HG02970 (cell line): ENCODE data around the gene ILKAP.
"Not testable (repeated sequence)": the region's sequence is repeated elsewhere in the genome, so short reads cannot be mapped to it uniquely, and the experiment has no call there.

Experiments used
- ATAC-seq: cut with Tn5 transposase; IDR thresholded peaks from one replicate; pipeline ENCODE4 v1.9.1; 2021; ENCODE audit warnings: mild to moderate bottlenecking, moderate library complexity, moderate number of reproducible peaks; ENCODE audit not compliant: unreplicated experiment, low FRiP score

ILKAP gene

DNA sequence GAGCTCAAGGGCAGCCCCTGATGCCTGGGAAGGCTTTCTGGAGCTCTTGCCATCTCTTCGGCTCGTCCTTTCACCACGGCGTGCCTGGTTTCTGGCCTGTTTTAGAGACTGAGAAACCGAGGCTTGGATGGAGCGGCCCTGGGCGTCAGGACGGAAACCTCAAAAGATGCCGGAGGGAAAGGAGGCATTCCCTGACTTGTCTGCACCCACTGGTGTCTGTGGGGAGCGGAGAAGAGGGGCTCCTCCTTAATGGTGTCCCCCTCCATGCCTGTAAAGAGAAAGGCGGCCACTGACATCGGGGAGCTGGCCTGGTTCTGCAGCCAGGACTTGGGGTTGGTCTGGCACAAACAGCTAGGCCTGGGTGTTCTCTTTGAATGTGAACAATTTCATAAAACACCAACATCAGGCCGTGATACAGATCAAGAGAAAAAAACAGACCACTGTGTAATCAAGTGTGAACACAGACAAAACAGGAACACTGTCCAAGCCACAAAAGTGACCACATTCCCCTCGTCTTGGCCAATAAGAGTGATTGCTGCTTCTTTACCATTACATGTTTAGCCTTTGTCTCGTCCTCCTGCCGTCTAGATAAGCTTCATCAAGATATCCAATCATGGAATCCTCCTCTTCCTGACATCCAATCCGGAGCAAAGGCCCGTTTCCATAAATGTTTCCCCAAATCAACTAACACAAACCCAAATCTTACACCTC is 633 bp upstream of the ILKAP start:
- ATAC-seq: no peak

DNA sequence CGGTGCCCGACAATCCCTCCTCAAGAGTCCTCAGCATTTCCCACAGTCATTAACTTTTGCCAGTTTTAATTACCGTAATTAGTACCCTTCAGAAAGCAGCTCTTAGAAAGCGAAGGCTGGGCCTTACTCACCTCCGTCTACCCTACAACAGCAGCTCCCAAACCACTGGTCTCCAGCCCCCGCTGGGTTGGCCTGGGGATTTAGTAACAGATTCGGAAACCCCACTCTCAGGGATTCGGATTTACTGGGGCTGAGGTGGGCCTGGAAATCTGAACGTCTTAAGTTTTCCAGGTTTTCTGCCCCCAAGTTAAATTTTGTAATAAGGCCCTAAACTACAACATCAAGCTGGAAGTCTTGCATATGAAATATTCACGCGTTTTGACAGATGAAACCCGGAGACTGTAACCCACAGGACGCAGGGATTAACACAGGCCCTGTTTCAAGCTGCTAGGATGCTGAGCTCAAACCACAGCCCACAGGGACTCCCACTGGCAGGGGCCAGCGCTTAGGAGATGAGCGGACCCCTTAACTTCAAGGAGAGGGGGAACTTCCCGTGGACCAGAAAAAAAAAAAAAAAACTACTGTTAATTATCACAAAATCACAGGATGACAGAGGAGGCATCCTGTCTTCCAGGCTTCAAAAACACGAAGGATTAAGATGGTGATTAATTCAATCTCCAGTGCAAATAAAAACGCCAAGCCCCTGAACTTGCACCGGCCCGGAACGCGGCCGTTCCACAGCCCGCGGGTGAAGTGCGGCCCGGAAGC is 985 bp downstream of the ILKAP start:
- no peak for ATAC-seq

DNA sequence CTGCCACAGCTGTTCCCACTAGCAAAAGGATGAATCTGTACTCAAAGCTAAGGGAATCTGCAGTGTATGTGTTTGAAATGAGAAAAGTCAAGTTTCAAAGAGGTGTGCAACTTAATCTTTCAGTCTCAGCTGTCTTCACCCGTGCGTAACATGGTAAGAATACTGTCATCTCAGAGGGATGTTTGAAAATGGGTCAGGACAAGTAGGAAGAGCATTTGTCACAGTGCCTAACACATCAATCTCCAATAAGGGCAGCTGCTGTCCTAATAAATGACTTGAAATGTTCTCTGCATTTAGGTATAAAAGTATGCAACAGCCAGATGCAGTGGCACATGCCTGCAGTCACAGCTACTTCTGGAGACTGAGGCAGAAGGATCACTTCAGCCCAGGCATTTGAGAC is 13.1 kb downstream of the ILKAP start:
- no peak for ATAC-seq

DNA sequence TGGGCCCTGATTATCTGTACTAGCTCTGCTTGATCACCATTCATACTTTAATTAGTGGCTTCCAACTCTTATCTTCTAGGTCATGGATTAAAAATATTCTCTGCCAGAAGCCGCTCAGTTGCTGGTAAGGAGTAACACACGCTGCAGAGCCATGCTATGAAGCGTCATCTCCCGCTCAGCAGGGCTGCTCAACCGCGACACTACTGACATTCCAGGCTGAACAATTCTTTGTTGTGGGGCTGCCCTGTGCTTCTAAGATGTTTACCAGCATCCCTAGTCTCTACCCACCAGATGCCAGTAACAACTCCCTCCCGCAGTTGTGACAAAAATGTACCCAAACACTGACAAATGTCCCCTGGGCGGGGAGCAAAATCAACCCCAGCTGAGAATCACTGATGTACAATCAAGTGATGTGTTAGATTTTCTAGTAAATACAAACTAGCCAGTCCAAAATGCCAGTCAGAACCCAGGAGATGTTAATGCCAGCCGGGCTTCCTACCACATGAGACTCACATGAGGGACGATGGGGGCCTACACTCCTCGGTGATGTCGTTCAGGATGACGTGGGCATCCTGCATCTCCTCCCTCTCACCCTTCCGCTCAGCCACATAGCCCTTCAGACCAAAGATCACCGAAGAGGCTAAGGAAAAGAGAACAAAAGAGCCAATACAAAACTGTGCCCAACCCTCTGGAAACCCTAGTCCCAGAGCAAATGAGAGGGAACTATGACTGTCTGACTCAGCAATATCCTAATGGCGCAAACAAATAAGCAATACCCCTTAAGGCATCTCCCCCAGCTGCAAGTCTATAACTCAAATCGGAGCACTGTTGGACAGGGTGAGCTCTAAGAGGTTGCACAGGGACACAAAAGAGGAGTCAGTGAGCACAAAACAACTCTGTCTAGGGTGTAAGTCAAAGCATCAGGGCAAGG is 15.6 kb downstream of the ILKAP start:
- no peak for ATAC-seq

DNA sequence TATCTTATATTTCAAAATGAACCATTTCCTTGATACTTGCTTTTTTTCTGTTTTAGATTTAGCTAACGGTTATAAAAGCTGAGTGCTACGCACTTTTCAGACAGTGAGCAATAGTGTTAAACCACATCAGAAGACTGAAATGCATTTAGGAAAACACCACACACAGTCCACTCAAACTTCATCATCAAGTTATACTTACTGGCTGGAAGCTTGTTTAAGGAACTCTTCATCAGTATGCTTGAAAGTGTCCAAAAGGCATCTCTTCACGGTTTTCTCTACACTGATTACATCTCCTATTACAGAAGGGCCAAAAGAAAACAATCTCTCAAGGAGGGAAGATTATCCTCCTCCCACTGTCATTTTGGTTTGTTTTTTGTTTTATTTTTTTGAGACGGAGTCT is 19.7 kb downstream of the ILKAP start:
- ATAC-seq: no peak

DNA sequence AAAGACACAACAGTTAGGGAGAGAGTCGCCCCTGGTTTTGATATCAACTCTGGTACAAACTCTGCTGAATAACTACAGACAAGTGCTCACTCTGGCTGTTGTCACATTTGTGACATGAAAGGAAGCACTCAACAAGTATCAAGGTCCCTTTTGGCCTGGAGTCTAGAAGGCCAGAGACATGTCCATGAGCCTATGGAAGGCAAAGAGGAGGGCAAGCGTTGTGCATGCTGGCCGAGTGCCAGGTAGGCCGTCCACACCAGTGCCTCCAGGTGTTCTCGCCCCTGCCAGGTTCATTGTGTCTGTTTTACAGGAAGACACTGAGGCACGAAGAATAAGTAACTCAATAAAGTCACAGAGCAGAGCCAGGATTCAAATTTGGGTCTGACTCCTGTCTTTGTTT is 21.1 kb downstream of the ILKAP start:
- ATAC-seq: no peak

DNA sequence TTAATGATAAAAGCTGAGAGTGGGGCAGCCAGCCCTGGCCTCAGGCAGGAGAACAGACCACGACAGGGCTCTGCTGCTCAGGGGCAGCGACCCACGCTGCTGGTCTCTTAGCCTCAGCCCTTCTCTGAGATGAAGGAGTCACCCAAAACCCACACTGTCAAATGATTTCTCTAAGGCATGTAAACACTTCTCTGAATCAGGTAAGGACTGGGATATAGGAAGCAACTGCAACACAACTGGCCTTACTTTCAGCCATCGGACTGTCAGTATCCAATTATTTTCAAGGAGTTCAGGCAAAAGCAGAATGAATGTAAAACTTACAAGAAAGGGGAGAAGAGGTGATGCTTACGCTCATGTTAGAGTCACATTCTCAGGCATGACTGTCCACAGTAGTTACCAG is 22.9 kb downstream of the ILKAP start:
- no peak for ATAC-seq

DNA sequence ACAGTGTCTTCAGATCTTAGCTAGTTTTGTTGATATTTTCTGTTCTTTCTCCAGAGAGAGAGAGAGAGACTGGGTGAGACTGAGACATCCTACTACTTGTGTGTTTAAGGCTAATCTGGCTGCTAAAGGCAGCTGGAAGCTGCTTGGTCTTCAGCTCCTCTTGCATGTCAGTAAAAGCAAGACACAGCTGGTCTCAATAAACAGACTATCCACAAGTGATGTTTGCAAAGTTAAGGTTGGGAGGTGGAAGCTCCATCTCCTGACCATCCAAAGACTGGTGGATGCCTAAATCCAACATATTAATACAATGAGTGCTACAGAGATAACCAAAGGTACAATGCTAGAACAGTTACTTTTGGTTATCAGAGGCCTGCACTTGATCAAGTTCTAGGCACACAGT is 26.9 kb downstream of the ILKAP start:
- no peak for ATAC-seq

DNA sequence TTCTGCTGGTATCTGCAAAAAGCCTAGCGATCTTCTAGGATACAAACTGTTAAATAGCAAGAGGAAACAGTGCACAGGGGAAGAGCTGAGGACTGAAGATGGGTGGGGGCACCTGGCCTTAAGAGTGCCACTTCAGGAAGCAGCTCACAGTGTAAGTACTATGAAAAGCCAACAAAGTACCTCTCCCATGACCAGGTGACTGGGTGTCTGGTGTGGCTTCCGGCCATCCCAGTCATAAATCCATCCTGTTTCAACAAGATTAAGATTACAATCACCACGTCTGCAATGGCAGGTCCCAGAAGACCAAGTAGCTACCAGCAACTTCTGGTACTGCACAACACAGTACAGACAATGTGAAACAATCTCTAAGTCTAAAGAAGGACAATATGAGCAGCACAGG is 28.8 kb downstream of the ILKAP start:
- ATAC-seq: no peak

DNA sequence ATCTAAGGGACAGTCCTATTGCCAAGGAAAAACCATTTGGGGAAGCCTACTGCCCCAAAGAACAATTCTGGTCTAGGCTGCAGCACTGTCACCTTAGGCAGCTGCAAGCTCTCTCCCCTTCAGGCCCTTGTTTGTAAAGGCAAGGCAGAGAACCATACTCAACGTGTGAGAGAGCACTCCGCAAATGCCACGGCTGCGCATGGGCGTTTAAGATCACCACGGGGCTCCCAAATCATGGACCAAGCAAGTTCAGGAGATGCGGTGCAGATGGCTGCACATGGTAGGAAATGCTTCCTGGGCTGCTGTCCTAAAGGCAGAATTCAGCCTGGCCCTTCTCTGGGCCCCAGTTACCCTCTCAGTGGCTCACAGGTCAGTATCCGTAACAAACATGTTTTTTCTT is 29.2 kb downstream of the ILKAP start:
- no peak for ATAC-seq

DNA sequence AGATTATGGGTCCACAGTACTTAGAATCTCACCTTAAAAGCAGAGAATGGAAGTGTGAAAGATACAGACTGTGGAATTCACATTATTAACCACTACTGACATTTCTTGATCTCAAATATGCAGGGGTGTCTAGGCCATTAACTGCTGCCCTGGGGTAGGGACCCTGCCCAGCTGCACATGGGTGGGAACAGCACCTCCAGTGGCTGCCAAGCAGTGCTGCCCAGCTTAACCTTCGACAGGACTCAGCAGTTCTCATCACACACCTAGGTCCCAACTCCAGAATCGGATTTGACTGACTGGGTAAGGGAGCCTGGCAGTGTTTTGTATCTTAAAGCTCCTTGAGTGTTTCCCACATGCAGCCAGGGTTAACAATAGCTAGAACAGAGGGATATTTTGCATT is 29.8 kb downstream of the ILKAP start:
- ATAC-seq: no peak

DNA sequence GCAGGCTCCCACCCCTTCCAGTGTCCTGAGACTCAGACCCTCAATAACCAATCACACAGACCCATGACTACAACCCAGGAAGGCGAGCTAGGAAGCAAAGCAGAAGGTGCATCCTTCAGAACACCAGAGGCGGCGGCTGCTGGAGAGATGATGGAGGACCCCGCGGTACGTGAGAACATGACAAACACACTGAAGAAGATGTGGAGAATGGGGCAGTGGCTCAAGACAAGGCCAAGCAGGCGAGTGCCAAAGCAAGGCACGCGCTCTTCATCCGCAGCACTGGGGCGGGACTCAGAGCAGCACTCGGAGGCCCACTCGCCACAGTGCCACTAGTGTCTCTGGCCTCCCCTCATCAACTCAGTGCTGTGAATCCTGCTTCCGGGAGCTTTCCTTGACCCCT is 31.1 kb downstream of the ILKAP start:
- no peak for ATAC-seq

DNA sequence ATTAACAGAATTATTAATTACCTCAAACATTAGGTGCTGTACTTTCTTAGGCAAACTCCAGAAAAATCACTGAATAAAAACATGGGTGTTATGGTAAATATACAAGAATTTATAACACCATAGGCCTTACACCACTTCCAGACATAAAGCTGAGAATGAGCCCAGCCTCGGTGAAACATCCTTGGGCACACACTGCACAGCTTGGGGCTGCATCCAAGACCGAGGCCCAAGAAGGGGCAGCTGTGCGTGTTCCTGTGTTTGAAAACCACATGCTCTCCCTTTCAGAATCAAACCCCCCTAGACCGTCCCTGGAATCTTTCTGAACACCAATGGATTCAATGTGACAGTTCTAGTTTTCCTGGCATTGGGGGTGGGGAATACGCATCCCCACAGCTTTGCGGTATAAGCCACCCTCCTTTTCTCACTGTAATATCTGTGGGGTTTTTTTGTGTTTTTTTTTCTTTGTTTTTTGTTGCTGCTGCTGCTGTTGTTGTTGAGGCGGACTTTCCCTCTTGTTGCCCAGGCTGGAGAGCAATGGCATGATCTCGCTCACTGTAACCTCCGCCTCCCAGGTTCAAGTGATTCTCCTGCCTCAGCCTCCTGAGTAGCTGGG is 31.8 kb downstream of the ILKAP start:
- ATAC-seq: no peak

DNA sequence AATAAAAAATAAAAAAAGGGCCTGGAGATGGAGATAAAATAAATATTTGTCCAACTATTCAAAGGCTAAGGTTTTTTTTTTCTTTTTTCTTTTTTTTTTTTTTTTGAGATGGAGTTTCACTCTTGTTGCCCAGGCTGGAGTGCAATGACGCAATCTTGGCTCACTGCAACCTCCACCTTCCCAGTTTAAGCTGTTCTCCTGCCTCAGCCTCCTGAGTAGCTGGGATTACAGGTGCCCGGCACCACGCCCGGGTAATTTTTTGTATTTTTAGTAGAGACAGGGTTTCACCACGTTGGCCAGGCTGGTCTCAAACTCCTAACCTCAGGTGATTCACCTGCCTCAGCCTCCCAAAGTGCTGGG is 32.4 kb downstream of the ILKAP start:
- not testable (repeated sequence) for ATAC-seq

DNA sequence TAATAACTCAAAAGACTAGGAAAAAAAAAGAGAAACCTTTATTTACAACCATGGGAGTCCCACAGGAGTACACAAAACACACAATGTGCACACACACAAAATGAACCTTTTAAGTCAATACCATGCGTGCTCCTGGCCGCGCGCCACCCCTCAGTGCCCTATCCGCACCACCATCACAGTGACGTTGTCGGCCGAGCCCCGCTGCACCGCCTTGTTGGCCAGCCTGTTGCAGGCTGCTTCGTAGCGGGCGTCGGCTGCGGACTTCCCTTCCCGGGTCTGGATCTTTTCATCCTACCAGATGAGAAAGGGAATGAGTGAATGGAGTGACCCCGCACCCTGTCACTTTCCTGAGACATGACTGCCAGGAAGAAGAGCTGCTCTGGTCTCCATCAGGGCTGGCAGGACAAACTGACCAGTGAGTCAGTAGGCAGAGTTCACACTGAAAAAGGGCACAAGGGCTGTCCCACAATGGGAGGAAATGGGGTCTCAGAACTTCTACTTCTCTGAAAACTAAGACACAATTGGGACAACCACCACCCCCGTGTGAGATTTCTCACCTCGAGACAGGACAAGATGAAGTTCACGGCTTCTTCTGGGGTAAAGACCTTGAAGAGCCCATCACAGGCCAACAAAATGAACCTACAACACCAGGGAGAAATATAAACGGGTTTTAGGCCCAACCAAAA is 33.0 kb downstream of the ILKAP start:
- ATAC-seq: no peak

DNA sequence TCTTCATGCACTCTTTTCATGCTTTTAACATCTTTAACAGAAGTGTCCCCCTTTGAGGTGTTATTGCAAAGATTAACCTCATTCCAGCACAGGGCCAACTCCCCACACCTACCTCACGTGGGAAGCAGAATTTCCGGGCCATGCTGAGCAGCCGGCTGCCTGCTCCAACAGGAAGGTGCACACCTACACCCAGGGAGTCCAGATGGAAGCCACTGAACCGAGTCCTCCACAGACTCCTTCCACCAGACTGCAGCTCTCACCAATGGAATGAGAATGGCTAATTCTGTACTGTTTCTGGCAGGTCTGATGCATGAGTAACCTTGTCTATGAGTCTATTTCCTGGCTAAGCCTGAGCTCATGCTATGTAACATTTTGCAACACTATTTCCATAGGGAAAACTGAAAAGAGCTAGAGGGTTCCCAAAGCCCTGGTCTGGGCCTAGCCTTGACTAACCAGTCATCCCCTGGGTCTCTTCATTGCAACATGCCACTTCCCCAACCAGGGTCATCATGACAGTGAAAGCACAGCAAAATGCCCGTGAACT is 33.7 kb downstream of the ILKAP start:
- no peak for ATAC-seq

DNA sequence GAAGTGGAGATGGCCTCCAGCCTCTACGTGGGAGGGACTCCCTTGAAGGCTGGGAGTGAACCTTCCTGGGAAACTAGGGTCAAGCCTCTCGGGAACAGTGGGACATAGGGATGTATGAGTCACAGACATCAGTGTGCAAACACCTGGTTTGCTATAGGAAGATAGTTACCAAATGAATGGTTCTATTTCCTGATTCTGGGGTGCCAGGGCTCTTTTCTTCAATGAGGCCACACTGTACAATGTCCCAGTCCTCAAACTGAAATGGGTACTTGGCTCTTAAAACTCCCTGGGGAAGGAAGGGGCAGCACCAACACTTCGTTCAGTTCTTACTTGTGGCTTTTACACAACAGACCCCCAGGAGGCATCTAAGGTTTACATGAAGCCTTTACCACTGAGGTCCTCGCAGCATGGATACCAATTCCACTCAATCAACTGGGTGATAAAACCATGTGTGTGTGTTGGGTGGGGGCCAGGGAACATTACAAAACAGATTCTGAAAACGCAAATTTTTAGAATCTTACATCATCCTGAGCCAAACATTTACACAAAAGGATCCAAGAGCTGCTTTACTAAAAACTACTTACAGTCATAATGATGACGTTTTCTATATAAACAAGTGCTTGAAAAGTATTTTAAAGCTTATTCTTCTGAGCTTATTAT is 34.3 kb downstream of the ILKAP start:
- no peak for ATAC-seq

DNA sequence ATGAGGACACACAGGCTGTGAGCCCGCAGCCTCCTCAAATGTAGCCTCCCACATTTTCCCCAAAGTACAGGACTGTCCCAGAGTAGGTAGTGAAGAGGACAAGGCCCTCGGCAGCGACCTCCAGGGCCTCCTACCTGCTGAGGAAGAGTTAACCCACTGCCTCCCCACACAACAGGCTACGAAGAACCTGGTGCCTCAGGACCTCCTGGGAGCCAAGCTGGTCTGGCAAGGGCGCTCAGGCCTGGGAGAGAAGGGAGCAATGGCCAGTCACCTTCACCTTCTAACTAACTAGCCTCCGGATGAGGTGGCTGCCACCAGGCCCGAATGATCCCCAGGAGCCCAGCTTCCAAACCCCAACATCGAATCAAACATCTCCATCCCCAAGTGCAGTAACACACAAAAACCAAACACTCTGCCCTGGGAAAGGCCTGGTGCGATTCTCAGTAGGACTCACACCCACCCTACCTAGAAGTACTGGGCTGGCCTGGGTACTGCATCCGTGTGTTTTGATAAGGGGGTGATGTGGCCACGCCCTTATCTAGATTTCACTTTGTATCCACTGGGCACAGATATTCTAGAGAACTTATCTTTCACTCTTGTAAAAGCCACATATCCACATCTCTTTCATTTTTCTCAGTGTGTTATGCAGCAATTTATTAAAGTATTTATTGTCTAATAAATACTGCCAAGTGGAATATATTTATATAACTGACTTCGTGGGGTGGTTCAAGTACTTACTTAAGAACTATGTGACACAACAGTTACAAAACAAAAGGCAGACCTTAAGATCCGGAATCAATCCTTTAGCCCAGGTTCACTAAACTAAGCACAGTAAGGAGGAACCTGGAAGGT is 35.1 kb downstream of the ILKAP start:
- ATAC-seq: no peak

DNA sequence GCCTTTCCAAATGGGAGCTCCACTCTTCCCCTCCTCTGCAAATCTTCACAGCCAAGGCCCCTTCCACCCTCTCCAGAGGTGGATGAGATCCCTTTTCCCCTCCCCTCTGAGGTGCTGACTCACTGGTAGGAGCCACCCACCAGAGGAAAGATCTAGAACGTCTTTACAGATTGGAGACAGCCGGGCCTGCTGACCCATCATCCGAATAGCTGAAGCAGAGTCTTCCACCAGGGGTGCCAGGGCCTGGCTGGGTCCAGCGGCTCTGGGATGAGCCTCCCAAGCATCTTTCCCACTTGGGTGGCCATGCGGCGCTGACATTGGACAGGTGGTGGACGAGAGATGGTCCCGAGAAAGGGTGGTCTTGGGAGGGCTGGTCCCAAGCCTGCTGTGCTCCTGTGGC is 35.7 kb downstream of the ILKAP start:
- ATAC-seq: no peak
